ENCODE measurements around the gene SDK1.

SDK1 gene

GRCh38 chr7:4272141-4272540 lies 971.1 kb downstream of the SDK1 start:
- DNase-seq (ENCODE audit: low read depth) = no peak
- TF ChIP-seq CTCF (conservative IDR thresholded peaks at IDR 0.05; ENCODE audit: low read depth, low read length) = no peak
- H3K4me3 ChIP-seq (ENCODE audit: low read depth, low read length) = no peak overlapping the region

- DNase-seq (ENCODE audit: low read depth) = no peak
- TF ChIP-seq CTCF (conservative IDR thresholded peaks at IDR 0.05; ENCODE audit: low read depth, low read length) = no peak
- no peak overlapping the region for H3K4me3 ChIP-seq (ENCODE audit: low read depth, low read length)
Measured at GRCh38 chr7:4273566-4274230, 972.6 kb downstream of the SDK1 start.

- no peak for DNase-seq (ENCODE audit: low read depth)
- H3K4me3 ChIP-seq (ENCODE audit: low read depth, low read length) = no peak overlapping the region
- no peak for TF ChIP-seq CTCF (conservative IDR thresholded peaks at IDR 0.05; ENCODE audit: low read depth, low read length)
Measured at GRCh38 chr7:4274286-4274685, 973.2 kb downstream of the SDK1 start.

- no peak for TF ChIP-seq CTCF (conservative IDR thresholded peaks at IDR 0.05; ENCODE audit: low read depth, low read length)
- DNase-seq (ENCODE audit: low read depth) = no peak
- H3K4me3 ChIP-seq (ENCODE audit: low read depth, low read length) = no peak overlapping the region
Measured at GRCh38 chr7:4277936-4278335, 976.9 kb downstream of the SDK1 start.

- no peak overlapping the region for H3K4me3 ChIP-seq (ENCODE audit: low read depth, low read length)
- no peak for DNase-seq (ENCODE audit: low read depth)
- no peak for TF ChIP-seq CTCF (conservative IDR thresholded peaks at IDR 0.05; ENCODE audit: low read depth, low read length)
Measured at GRCh38 chr7:4279216-4279615, 978.2 kb downstream of the SDK1 start.

GRCh38 chr7:4281231-4281993 lies 980.4 kb downstream of the SDK1 start:
- H3K4me3 ChIP-seq (ENCODE audit: low read depth, low read length) = no peak overlapping the region
- TF ChIP-seq CTCF (conservative IDR thresholded peaks at IDR 0.05; ENCODE audit: low read depth, low read length) = no peak
- DNase-seq (ENCODE audit: low read depth) = no peak

Measured in choroid plexus epithelial cell (primary cell).